Activated CD8-positive, alpha-beta T cell treated with anti-CD3 and anti-CD28 coated beads for 36 hours (primary cell): ENCODE data around the gene MAEA. TPM values are rescaled to one million over a fixed set of nuclear protein-coding genes. Genes with fewer than 3 reads are reported as not detected.

Experiments used
- ATAC-seq: fragments of 200-7000 bp; cut with Tn5 transposase; one replicate; pipeline ENCODE4 v1.10.0; 2021; ENCODE audit warnings: mild to moderate bottlenecking, moderate library complexity
- CTCF ChIA-PET: fragments of 350-600 bp; sonication (Branson Sonifier 250); formaldehyde crosslinking; loops from one replicate; lab custom pipeline; 2021; ENCODE audit warnings: antibody characterized with exemption; lab: Charles Lee
- POLR2A ChIA-PET: fragments of 350-600 bp; sonication (Branson Sonifier 250); formaldehyde crosslinking; loops from one replicate; lab custom pipeline; 2021; ENCODE audit warnings: antibody characterized with exemption; lab: Charles Lee
- DNase-seq: peaks from one replicate; pipeline ENCODE4 v3.0.0-alpha.2; 2020
- H3K27ac Mint-ChIP-seq: one replicate; pipeline ENCODE4 v1.8.0; 2021; ENCODE audit warnings: mild to moderate bottlenecking, mixed read lengths
- H3K27me3 Mint-ChIP-seq: one replicate; pipeline ENCODE4 v1.8.0; 2021; ENCODE audit warnings: mixed read lengths
- H3K36me3 Mint-ChIP-seq: one replicate; pipeline ENCODE4 v1.8.0; 2021; ENCODE audit warnings: low read depth, mixed read lengths
- H3K4me1 Mint-ChIP-seq: one replicate; pipeline ENCODE4 v1.8.0; 2021; ENCODE audit warnings: low read depth, mixed read lengths
- H3K4me3 Mint-ChIP-seq: one replicate; pipeline ENCODE4 v1.8.0; 2021; ENCODE audit warnings: mild to moderate bottlenecking, moderate library complexity, mixed read lengths
- H3K9me3 Mint-ChIP-seq: one replicate; pipeline ENCODE4 v1.8.0; 2021; ENCODE audit warnings: mixed read lengths
- CTCF ChIP-seq: fragments of 200-600 bp; IDR thresholded peaks from one replicate; pipeline ENCODE4 v1.8.0; 2022; ENCODE audit warnings: antibody characterized with exemption, mild to moderate bottlenecking
- intact Hi-C: fragments of 100-400 bp; cut with micrococcal nuclease; formaldehyde crosslinking; loops from one replicate; pipeline ENCODE4 v1.10.0; 2022
- total RNA-seq, 2 experiments: library from RNA; stranded (reverse); gene quantifications; one replicate each; pipeline ENCODE4 v1.2.3, GENCODE V29; 2021

MAEA gene
- total RNA-seq, 2 experiments from 2014 or later: 32.3 to 37.0 TPM

GRCh38 chr4:1384675-1385372 is 95.1 kb downstream of the MAEA start:
- no peak for TF ChIP-seq CTCF
- no peaks in the 10 kb centered on the region for H3K4me1 Mint-ChIP-seq
- ChIA-PET CTCF (no interaction called here), POLR2A (no interaction called here)
- no peaks in the 10 kb centered on the region for H3K27me3 Mint-ChIP-seq
- ATAC-seq (no peak), DNase-seq (no peak)
- no peak overlapping the region for H3K27ac Mint-ChIP-seq
- H3K4me3 Mint-ChIP-seq: no peak overlapping the region
- peaks cover 24% of the 10 kb centered on the region for H3K36me3 Mint-ChIP-seq
- intact Hi-C loops: no loop called here
- H3K9me3 Mint-ChIP-seq: peaks cover 6% of the 10 kb centered on the region

- H3K9me3 Mint-ChIP-seq: peaks cover 6% of the 10 kb centered on the region
- peaks cover 24% of the 10 kb centered on the region for H3K36me3 Mint-ChIP-seq
- ATAC-seq (no peak), DNase-seq (no peak)
- ChIA-PET POLR2A (no interaction called here), CTCF (no interaction called here)
- TF ChIP-seq CTCF: no peak
- H3K4me3 Mint-ChIP-seq: no peak overlapping the region
- no peaks in the 10 kb centered on the region for H3K4me1 Mint-ChIP-seq
- H3K27ac Mint-ChIP-seq: no peak overlapping the region
- no peaks in the 10 kb centered on the region for H3K27me3 Mint-ChIP-seq
- intact Hi-C loops: no loop called here
Measured at GRCh38 chr4:1385373-1386340, 96.0 kb downstream of the MAEA start.

Other genes starting within 250 kb of the MAEA start
- 1 to 10 TPM; 3.0 to 3.3 TPM for gene RNF212, start 176.3 kb upstream of the MAEA start, total RNA-seq
- gene SPON2, start 117.3 kb upstream of the MAEA start, total RNA-seq: 10 to 100 TPM in 1 of 2 experiments, 1 to 10 TPM in 1; 9.9 to 10.5 TPM
- 100 to 1,000 TPM; 136 TPM for gene CTBP1, start 40.8 kb upstream of the MAEA start, total RNA-seq
- gene UVSSA, start 57.3 kb downstream of the MAEA start, total RNA-seq: 10 to 100 TPM; 18.6 to 20.2 TPM
- gene NKX1-1, start 116.6 kb downstream of the MAEA start, total RNA-seq: not detected